Karpas-422 (cell line): ENCODE data around the gene ATP8B1. TPM values are rescaled to one million over a fixed set of nuclear protein-coding genes. Genes with fewer than 3 reads are reported as not detected.

Source experiments
- DNase-seq: peaks from one replicate; pipeline ENCODE4 v3.0.0-alpha.2; 2015
- H2AFZ ChIP-seq: fragments of 200-600 bp; sonication (generic); 2 replicates; pipeline ENCODE4 v1.6.1; 2014; ENCODE audit warnings: antibody characterized with exemption, low read length, mixed read lengths
- H3K27ac ChIP-seq: fragments of 200-600 bp; sonication (generic); 2 replicates; pipeline ENCODE4 v1.5.1; 2014; ENCODE audit warnings: mild to moderate bottlenecking, low read length, moderate library complexity
- H3K27me3 ChIP-seq: fragments of 200-600 bp; sonication (generic); 2 replicates; pipeline ENCODE4 v1.6.1; 2014; ENCODE audit warnings: low read length, mixed read lengths
- H3K36me3 ChIP-seq: fragments of 200-600 bp; sonication (generic); 2 replicates; pipeline ENCODE4 v1.6.1; 2014; ENCODE audit warnings: low read length, mixed read lengths; ENCODE audit not compliant: insufficient read depth
- H3K4me1 ChIP-seq: fragments of 200-600 bp; sonication (generic); 2 replicates; pipeline ENCODE4 v1.6.1; 2014; ENCODE audit warnings: mild to moderate bottlenecking, low read length, mixed read lengths
- H3K4me2 ChIP-seq: fragments of 200-600 bp; sonication (generic); 2 replicates; pipeline ENCODE4 v1.6.1; 2014; ENCODE audit warnings: low read length, low read depth, mild to moderate bottlenecking; ENCODE audit not compliant: poor library complexity, severe bottlenecking
- H3K4me3 ChIP-seq: fragments of 200-600 bp; sonication (generic); 2 replicates; pipeline ENCODE4 v1.5.1; 2014; ENCODE audit warnings: mild to moderate bottlenecking, antibody characterized with exemption, low read length, mixed read lengths
- H3K79me2 ChIP-seq: fragments of 200-600 bp; sonication (generic); 2 replicates; pipeline ENCODE4 v1.6.1; 2014; ENCODE audit warnings: mild to moderate bottlenecking, low read length, mixed read lengths
- H3K9ac ChIP-seq: fragments of 200-600 bp; sonication (generic); 2 replicates; pipeline ENCODE4 v1.6.0; 2014; ENCODE audit warnings: low read length
- H3K9me2 ChIP-seq: fragments of 200-600 bp; sonication (generic), shearing (Covaris generic); replicated peaks from 2 replicates; pipeline ENCODE4 v1.6.0; 2014; ENCODE audit warnings: mild to moderate bottlenecking, low read length, moderate library complexity; ENCODE audit not compliant: insufficient read depth
- H3K9me3 ChIP-seq: fragments of 300-700, 200-600 bp; sonication (generic); 2 replicates; pipeline ENCODE4 v1.6.1; 2014; ENCODE audit warnings: low read length, mixed read lengths
- H4K20me1 ChIP-seq: fragments of 200-600 bp; sonication (generic); 2 replicates; pipeline ENCODE4 v1.6.1; 2014; ENCODE audit warnings: mild to moderate bottlenecking, antibody characterized with exemption, low read length, low read depth; ENCODE audit not compliant: insufficient read depth
- total RNA-seq: library from RNA; depleted of rRNA; stranded (reverse); fragments of >200 nt; shearing (Covaris generic); gene quantifications from 2 replicates; pipeline ENCODE4 v1.2.3, GENCODE V29; 2014; ENCODE audit warnings: low replicate concordance

The ATP8B1 gene
- total RNA-seq, 1 experiment from 2014 or later = not detected

DNA sequence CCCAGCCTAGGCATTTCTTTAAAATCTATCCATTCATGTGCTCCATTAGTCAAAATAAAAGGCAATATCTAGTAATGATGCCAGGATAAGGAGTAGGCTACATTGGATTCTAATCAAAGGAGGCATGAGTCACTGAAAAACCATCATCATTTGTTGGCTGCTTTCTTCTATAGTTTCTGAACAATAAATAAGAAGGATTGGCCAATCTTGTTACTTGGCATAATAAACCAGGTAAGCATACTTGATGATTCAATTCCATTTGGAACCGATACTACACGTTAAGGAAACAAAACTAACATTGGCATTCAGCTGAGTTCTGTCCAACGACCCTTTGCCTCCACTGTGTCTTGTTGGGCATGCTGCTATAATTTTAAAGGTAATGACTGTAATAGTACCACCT lies 27.2 kb downstream of the ATP8B1 start:
- Histone ChIP-seq H3K79me2 (no peaks in the 10 kb centered on the region), H3K9me2 (no peaks in the 10 kb centered on the region), H3K9ac (no peak overlapping the region), H3K4me2 (no peak overlapping the region), H3K27me3 (no peaks in the 10 kb centered on the region), H3K36me3 (no peaks in the 10 kb centered on the region), H4K20me1 (no peaks in the 10 kb centered on the region), H2AFZ (no peak overlapping the region), H3K4me1 (no peaks in the 10 kb centered on the region), H3K27ac (no peak overlapping the region), H3K9me3 (no peaks in the 10 kb centered on the region), H3K4me3 (no peak overlapping the region)
- no peak for DNase-seq

GRCh38 chr18:57772387-57772799 lies 30.7 kb downstream of the ATP8B1 start:
- Histone ChIP-seq H4K20me1 (no peaks in the 10 kb centered on the region), H3K27me3 (no peaks in the 10 kb centered on the region), H3K9me3 (no peaks in the 10 kb centered on the region), H3K4me3 (no peak overlapping the region), H2AFZ (no peak overlapping the region), H3K9ac (no peak overlapping the region), H3K4me2 (no peak overlapping the region), H3K4me1 (no peaks in the 10 kb centered on the region), H3K36me3 (no peaks in the 10 kb centered on the region), H3K27ac (no peak overlapping the region), H3K79me2 (no peaks in the 10 kb centered on the region), H3K9me2 (no peaks in the 10 kb centered on the region)
- no peak for DNase-seq

GRCh38 chr18:57771626-57772025 lies 31.5 kb downstream of the ATP8B1 start:
- no peak overlapping the region for H2AFZ ChIP-seq
- no peak for DNase-seq
- no peaks in the 10 kb centered on the region for H3K9me3 ChIP-seq
- no peaks in the 10 kb centered on the region for H3K9me2 ChIP-seq
- H3K27me3 ChIP-seq = no peaks in the 10 kb centered on the region
- H3K4me1 ChIP-seq = no peaks in the 10 kb centered on the region
- no peaks in the 10 kb centered on the region for H3K36me3 ChIP-seq
- H3K4me2 ChIP-seq = no peak overlapping the region
- no peak overlapping the region for H3K9ac ChIP-seq
- no peak overlapping the region for H3K4me3 ChIP-seq
- H3K27ac ChIP-seq = no peak overlapping the region
- no peaks in the 10 kb centered on the region for H3K79me2 ChIP-seq
- no peaks in the 10 kb centered on the region for H4K20me1 ChIP-seq

DNA sequence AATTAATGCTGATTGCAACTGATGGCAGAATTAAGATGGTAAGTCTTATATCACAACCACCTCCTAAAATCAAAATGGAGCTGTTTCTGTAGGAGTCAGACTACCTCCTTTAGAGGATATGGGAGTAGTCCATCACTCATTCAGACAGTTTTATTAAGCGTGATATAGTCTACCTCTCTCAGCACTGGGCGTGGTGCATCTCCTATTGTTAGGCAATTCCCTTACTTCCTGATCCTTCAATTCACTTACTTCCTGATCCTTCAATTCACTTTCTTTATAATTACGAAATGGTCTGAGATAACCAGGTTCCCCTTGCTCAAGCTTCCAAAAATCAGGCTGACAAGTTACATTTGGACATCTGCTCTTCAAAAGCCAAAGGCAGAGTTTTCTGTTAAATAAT lies 31.9 kb downstream of the ATP8B1 start:
- H3K4me2 ChIP-seq = no peak overlapping the region
- H3K9ac ChIP-seq = no peak overlapping the region

DNA sequence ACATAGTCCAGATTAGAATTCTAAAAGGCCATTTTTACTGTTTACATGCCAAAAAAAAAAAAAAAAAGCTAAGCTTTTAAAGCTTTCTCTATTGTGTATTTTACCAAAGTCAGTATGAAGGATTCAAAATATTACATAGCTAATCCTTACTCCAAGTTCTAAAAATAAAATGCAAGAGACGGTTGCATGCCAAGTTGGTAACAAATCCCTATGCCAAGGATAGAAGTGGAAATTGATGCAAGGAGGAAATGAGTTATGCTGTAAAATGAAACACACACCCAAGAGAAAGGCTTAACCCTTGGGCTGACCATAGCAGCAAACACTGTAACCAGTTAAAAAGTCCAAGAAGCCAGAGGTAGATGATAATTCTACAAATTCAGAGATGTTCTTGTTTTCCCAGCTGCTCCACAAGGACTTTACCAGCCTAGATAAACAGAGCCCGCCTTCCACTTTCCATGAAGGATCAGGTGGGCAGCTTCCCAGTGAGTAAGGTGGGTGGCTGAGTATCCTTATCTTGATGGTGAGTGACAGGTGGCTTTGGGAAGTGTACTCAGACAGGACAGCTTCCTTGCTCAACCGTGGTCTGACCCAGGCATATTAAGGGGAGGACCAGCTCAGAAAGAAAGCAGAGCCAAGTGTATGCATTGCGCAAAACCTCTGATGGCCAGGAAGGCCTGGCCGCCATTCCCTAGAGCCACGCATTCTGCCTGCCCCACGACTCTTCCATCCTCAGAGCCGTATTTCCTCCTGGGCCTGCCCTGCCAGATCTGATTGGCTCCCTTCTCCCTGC lies 34.4 kb downstream of the ATP8B1 start:
- Histone ChIP-seq H3K27me3 (no peaks in the 10 kb centered on the region), H4K20me1 (no peaks in the 10 kb centered on the region), H3K9me3 (no peaks in the 10 kb centered on the region), H3K27ac (no peak overlapping the region), H2AFZ (no peak overlapping the region), H3K9ac (no peak overlapping the region), H3K4me1 (no peaks in the 10 kb centered on the region), H3K4me3 (no peak overlapping the region), H3K79me2 (no peaks in the 10 kb centered on the region), H3K36me3 (no peaks in the 10 kb centered on the region), H3K9me2 (no peaks in the 10 kb centered on the region), H3K4me2 (no peak overlapping the region)
- DNase-seq = no peak

More for the DNA sequence above, 31.9 kb downstream of the ATP8B1 start:
- Histone ChIP-seq H3K4me1 (no peaks in the 10 kb centered on the region), H4K20me1 (no peaks in the 10 kb centered on the region), H2AFZ (no peak overlapping the region), H3K9me3 (no peaks in the 10 kb centered on the region), H3K79me2 (no peaks in the 10 kb centered on the region), H3K27ac (no peak overlapping the region), H3K27me3 (no peaks in the 10 kb centered on the region), H3K9me2 (no peaks in the 10 kb centered on the region), H3K36me3 (no peaks in the 10 kb centered on the region), H3K4me3 (no peak overlapping the region)
- no peak for DNase-seq

- Histone ChIP-seq H3K27ac (no peak overlapping the region), H4K20me1 (no peaks in the 10 kb centered on the region), H3K4me1 (no peaks in the 10 kb centered on the region), H3K79me2 (no peaks in the 10 kb centered on the region), H3K9me2 (no peaks in the 10 kb centered on the region), H3K9ac (no peak overlapping the region), H3K27me3 (no peaks in the 10 kb centered on the region), H3K36me3 (no peaks in the 10 kb centered on the region), H2AFZ (no peak overlapping the region), H3K4me2 (no peak overlapping the region), H3K9me3 (no peaks in the 10 kb centered on the region), H3K4me3 (no peak overlapping the region)
- DNase-seq = no peak
Measured at GRCh38 chr18:57767259-57768050, 35.7 kb downstream of the ATP8B1 start.

DNA sequence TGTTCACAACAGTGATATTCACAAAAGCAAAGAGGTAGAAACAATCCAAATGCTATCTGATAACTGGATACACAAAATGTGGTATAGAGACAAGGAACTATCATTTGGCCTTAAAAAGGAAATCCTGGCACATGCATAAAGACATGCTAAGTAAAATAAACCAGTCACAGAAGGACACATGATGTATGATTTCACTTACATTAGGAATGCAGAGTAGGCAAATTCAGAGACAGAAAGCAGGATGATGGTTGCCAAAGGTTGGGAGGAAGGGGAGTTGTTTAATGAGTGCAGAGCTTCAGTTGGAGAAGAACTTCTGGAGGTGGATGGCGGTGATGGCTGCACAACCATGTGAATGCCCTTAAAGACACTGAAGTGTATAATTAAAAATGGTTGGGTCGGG lies 38.1 kb downstream of the ATP8B1 start:
- Histone ChIP-seq H3K27me3 (no peaks in the 10 kb centered on the region), H3K9me3 (no peaks in the 10 kb centered on the region), H3K9ac (no peak overlapping the region), H3K4me1 (no peaks in the 10 kb centered on the region), H3K79me2 (no peaks in the 10 kb centered on the region), H3K36me3 (no peaks in the 10 kb centered on the region), H3K4me3 (no peak overlapping the region), H3K27ac (no peak overlapping the region), H3K9me2 (no peaks in the 10 kb centered on the region), H3K4me2 (no peak overlapping the region), H4K20me1 (no peaks in the 10 kb centered on the region), H2AFZ (no peak overlapping the region)
- no peak for DNase-seq

DNA sequence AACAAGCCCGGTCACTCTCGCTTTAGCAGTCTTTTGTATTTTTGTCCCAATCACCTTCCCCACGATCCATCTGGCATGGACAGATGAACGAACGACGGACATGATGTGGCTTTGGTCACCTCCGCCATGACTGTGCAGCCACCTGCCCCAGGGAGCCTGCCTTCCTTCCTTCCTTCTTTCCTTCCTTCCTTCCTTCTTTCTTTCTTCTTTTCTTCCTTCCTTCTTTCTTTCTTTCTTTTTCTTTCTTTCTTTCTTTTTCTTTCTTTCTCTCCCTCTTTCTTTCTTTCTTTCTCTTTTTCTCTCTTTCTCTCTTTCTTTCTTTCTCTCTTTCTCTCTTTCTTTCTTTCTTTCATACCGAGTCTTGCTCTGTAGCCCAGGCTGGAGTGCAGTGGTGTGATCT lies 39.0 kb downstream of the ATP8B1 start:
- Histone ChIP-seq H3K9me3 (no peaks in the 10 kb centered on the region), H2AFZ (no peak overlapping the region), H3K36me3 (no peaks in the 10 kb centered on the region), H3K4me2 (no peak overlapping the region), H3K4me1 (no peaks in the 10 kb centered on the region), H3K9me2 (no peaks in the 10 kb centered on the region), H3K27ac (no peak overlapping the region), H3K27me3 (no peaks in the 10 kb centered on the region), H3K79me2 (no peaks in the 10 kb centered on the region), H3K4me3 (no peak overlapping the region), H3K9ac (no peak overlapping the region), H4K20me1 (no peaks in the 10 kb centered on the region)
- no peak for DNase-seq
